Astrocyte of the cerebellum (primary cell): ENCODE results near the gene MCCC2.

Source experiments
- DNase-seq: peaks from one replicate; pipeline ENCODE4 v3.0.0-alpha.2; 2011; ENCODE audit warnings: low read depth
- H3K4me3 ChIP-seq: 2 replicates; pipeline ENCODE4 v1.5.1; 2011; ENCODE audit warnings: mild to moderate bottlenecking, low read depth, low read length, moderate library complexity
- in situ Hi-C: cut with HindIII; loops from 2 replicates; pipeline ENCODE4 v1.10.0; 2017; ENCODE audit warnings: low sequenced_read_pairs
- TF ChIP-seq, protein P1 (sequence below): IDR thresholded peaks from 2 replicates; pipeline ENCODE4 v1.5.1; 2012; ENCODE audit warnings: low read length, low read depth, moderate library complexity, mild to moderate bottlenecking; ENCODE audit errors: missing control alignments

MCCC2 gene

DNA sequence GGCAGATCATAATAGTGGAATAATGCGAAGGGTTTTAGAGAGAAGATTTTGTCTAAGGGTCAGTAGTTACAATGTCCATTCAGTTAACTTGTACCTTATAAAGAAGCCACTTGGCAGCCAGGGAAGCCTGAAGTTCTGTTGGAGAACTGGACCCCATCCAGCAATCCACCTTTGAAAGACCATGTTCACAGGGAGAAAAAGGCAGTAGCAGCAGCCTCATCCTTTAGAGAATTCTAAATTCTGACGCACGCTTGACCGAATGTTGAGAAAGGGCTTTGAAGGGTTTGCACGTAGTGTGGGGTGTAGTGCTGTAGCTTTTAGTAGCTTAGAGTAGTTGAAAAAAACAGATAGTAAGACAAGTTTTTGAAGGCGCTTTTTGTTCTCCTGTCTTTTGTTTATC lies 42.8 kb downstream of the MCCC2 start:
- no peak for DNase-seq
- in situ Hi-C loops = no loop called here
- H3K4me3 ChIP-seq = no peak overlapping the region
- TF ChIP-seq, protein P1, sequence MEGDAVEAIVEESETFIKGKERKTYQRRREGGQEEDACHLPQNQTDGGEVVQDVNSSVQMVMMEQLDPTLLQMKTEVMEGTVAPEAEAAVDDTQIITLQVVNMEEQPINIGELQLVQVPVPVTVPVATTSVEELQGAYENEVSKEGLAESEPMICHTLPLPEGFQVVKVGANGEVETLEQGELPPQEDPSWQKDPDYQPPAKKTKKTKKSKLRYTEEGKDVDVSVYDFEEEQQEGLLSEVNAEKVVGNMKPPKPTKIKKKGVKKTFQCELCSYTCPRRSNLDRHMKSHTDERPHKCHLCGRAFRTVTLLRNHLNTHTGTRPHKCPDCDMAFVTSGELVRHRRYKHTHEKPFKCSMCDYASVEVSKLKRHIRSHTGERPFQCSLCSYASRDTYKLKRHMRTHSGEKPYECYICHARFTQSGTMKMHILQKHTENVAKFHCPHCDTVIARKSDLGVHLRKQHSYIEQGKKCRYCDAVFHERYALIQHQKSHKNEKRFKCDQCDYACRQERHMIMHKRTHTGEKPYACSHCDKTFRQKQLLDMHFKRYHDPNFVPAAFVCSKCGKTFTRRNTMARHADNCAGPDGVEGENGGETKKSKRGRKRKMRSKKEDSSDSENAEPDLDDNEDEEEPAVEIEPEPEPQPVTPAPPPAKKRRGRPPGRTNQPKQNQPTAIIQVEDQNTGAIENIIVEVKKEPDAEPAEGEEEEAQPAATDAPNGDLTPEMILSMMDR = no peak

DNA sequence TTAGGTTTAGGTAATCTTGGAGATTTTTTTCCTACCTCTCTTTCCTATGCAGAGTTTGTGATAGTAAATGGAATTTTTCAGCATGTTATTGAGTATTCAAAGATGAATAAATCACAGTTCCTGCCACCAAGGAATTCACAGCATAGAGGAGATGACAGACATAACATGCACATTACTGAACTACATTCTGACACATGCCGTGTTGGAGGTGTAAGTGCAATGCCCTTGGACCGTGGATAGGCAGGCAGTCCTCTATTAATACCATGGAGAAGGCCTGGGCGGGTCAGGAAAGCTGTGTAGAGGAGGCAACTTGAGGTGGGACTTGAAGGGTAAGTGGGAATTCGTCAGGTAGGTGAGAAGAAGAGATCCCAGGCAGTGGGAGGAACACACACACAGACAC lies 43.9 kb downstream of the MCCC2 start:
- no peak overlapping the region for H3K4me3 ChIP-seq
- in situ Hi-C loops = no loop called here
- no peak for DNase-seq
- TF ChIP-seq, protein P1 = no peak

GRCh38 chr5:71632168-71632567 lies 45.0 kb downstream of the MCCC2 start:
- no peak for DNase-seq
- in situ Hi-C loops = no loop called here
- no peak overlapping the region for H3K4me3 ChIP-seq
- TF ChIP-seq, protein P1 = no peak

DNA sequence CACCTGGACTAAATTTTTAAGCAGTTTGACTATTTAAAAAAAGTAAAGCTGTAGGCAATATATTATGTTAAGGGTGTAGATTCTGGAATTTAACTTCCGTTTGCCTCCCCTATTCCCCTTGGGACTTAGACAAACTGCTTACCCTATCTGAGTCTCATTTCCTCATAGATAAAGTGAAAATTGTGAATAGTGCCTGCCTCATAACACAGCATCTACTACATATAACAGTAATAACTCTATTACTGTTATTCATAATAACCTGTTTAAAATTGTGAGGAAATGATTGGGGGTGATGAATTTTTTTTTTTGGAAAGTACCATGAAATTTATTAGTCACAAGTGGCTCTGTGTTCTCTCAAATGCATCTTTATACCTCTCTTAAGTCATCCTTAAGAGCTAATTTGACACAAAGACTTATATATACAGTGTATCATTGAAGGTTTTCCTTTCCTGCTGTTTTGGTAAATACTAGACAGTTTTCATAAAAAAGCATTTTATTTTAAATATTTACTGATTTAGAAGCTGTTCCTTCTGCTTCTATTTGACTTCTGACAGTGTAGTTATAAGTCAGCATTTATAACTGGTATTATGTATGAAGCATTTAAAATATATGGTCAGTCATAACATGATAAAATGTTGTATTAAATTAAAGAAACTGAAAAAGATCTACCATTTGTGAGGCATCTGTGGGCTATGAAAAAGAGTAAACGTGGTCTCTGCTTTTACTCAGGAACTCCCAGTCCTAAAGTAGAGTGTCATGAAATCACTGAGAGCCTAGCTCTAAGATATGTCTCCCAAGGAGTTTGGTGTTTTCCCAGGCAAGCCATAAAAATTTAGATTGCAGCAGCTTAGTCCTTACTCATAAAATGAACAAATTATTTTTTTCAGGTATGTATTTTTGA lies 46.4 kb downstream of the MCCC2 start:
- in situ Hi-C loops = no loop called here
- DNase-seq = no peak
- no peak overlapping the region for H3K4me3 ChIP-seq
- TF ChIP-seq, protein P1 = no peak

DNA sequence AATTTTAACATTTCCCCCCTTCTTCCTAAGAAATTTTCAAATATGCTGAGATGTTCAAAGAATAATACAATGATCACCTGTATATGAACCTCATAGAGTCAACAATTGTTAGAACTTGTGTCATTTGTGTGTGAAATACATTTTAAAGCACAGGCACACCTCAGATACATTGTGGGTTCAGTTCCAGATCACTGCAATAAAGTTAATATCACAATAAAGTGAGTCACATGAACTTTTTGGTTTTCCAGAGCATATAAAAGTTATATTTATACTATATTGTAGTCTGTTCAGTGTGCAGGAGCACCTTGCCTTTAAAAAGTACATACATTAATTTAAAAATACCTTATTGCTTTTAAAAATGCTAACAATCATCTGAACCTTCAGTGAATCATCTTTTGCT lies 50.0 kb downstream of the MCCC2 start:
- no peak overlapping the region for H3K4me3 ChIP-seq
- TF ChIP-seq, protein P1 = no peak
- in situ Hi-C loops = no loop called here
- DNase-seq = no peak

DNA sequence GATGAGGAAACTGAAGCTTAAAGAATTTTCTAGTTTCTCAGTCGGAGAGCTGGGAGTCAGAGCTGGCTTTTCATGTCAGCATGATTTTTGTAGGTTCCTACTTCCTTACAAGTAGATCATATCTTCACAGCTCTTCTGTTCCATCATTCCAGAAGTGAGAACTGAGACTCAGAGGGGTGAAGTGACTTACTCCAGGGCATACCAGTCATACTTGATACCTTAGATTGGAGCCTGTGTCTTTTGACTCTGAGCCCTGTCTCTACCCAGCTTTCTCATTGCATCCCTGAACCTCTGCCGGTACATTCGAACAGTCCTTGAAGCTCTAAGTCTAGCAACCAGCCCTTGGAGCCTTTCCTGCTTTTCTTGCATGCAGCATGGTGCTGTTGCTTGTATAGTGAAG lies 53.3 kb downstream of the MCCC2 start:
- in situ Hi-C loops = no loop called here
- no peak overlapping the region for H3K4me3 ChIP-seq
- TF ChIP-seq, protein P1 = no peak
- DNase-seq = no peak
